H1 (cell line): ENCODE measurements around the gene PLCB2. TPM values are rescaled to one million over a fixed set of nuclear protein-coding genes. Genes with fewer than 3 reads are reported as not detected.

Experiments
- CTCF ChIA-PET: fragments of 300-600 bp; sonication (Branson Sonifier 250); formaldehyde crosslinking; loops from one replicate; lab custom pipeline; 2021; ENCODE audit not compliant: partially characterized antibody; lab: Charles Lee
- POLR2A ChIA-PET: fragments of 300-600 bp; sonication (Branson Sonifier 250); formaldehyde crosslinking; loops from one replicate; lab custom pipeline; 2021; ENCODE audit warnings: inconsistent platforms; ENCODE audit not compliant: partially characterized antibody; lab: Charles Lee
- DNase-seq, 2 experiments: peaks; one replicate each; pipeline versions ENCODE4 v3.0.0 to v3.0.0-alpha.2; 2010 to 2022; ENCODE audit warnings: low spot score in 2 of 2, low read depth in 1 of 2, mixed read lengths in 1 of 2
- FAIRE-seq: peaks from 2 replicates; lab custom pipeline; 2011; peaks lifted over from hg19 to GRCh38; lab: Jason Lieb, UNC
- H2AFZ ChIP-seq: 2 replicates; pipeline ENCODE4 v1.8.1; 2012; ENCODE audit warnings: low read length, inconsistent platforms
- H2AK5ac ChIP-seq: 2 replicates; pipeline ENCODE4 v1.6.1; 2013; ENCODE audit warnings: low read depth, low read length
- H2BK120ac ChIP-seq: replicated peaks from 2 replicates; pipeline ENCODE3; 2013; ENCODE audit warnings: low read depth, low read length, inconsistent platforms
- H2BK12ac ChIP-seq: 2 replicates; pipeline ENCODE4 v1.6.1; 2013; ENCODE audit warnings: low read depth, low read length
- H2BK15ac ChIP-seq: 2 replicates; pipeline ENCODE4 v1.6.1; 2013; ENCODE audit warnings: low read length
- H2BK20ac ChIP-seq: 2 replicates; pipeline ENCODE4 v1.6.1; 2013; ENCODE audit warnings: low read length
- H2BK5ac ChIP-seq: 2 replicates; pipeline ENCODE4 v1.6.1; 2013; ENCODE audit warnings: low read depth, low read length
- H3K14ac ChIP-seq: 2 replicates; pipeline ENCODE4 v1.6.1; 2013; ENCODE audit warnings: inconsistent platforms; ENCODE audit not compliant: insufficient read length
- H3K18ac ChIP-seq: 2 replicates; pipeline ENCODE4 v1.6.1; 2013; ENCODE audit warnings: low read length; ENCODE audit errors: extremely low read depth
- H3K23ac ChIP-seq: 2 replicates; pipeline ENCODE4 v1.6.1; 2013; ENCODE audit warnings: inconsistent platforms; ENCODE audit not compliant: insufficient read length
- H3K23me2 ChIP-seq: 2 replicates; pipeline ENCODE4 v1.6.1; 2013; ENCODE audit warnings: low read depth, low read length
- H3K27ac ChIP-seq: 2 replicates; pipeline ENCODE4 v1.6.1; 2011; ENCODE audit warnings: low read depth, low read length, inconsistent platforms
- H3K27me3 ChIP-seq, 4 experiments: replicated peaks in 1 of 4; 1 replicate in 1 of 4; 2 replicates in 3 of 4; pipeline versions ENCODE4 v1.6.1 to v1.8.1; 2011 to 2013; ENCODE audit warnings: low read length in 3 of 4, mild to moderate bottlenecking in 3 of 4, inconsistent platforms in 2 of 4, mixed read lengths in 2 of 4, moderate library complexity in 1 of 4; ENCODE audit not compliant: control insufficient read depth in 3 of 4, insufficient read depth in 3 of 4; ENCODE audit errors: extremely low read depth in 1 of 4
- H3K36me3 ChIP-seq, 4 experiments: 2 replicates each; pipeline versions ENCODE4 v1.6.1 to v1.8.1; 2011 to 2013; ENCODE audit warnings: mild to moderate bottlenecking in 4 of 4, low read length in 3 of 4, moderate library complexity in 2 of 4, control low read depth in 1 of 4, inconsistent platforms in 1 of 4; ENCODE audit not compliant: insufficient read depth in 4 of 4, control insufficient read depth in 2 of 4
- H3K4ac ChIP-seq: replicated peaks from 2 replicates; pipeline ENCODE3; 2013; ENCODE audit warnings: low read length, low read depth, mixed read lengths, inconsistent platforms; ENCODE audit not compliant: insufficient read length
- H3K4me1 ChIP-seq, 4 experiments: replicated peaks in 1 of 4; 1 replicate in 1 of 4; 2 replicates in 3 of 4; pipeline versions ENCODE4 v1.6.1 to v1.8.1; 2011 to 2013; ENCODE audit warnings: low read length in 3 of 4, inconsistent platforms in 2 of 4, mixed read lengths in 1 of 4; ENCODE audit not compliant: insufficient read depth in 4 of 4, control insufficient read depth in 3 of 4
- H3K4me2 ChIP-seq, 2 experiments: 2 replicates each; pipeline versions ENCODE4 v1.6.1 to v1.8.1; 2011 to 2013; ENCODE audit warnings: low read depth in 2 of 2, low read length in 2 of 2, control low read depth in 1 of 2, inconsistent platforms in 1 of 2, mild to moderate bottlenecking in 1 of 2; ENCODE audit not compliant: insufficient read depth in 1 of 2
- H3K4me3 ChIP-seq, 4 experiments: fragments of 200-600, 300-600 bp in 1 of 4; sonication (generic), shearing (Covaris generic), sonication (Bioruptor Twin) in 1 of 4; 2 replicates each; pipeline versions ENCODE4 v1.5.1 to v1.8.1; 2011 to 2016; ENCODE audit warnings: low read length in 4 of 4, low read depth in 3 of 4, control low read depth in 2 of 4, inconsistent platforms in 2 of 4, mild to moderate bottlenecking in 2 of 4, mixed read lengths in 1 of 4, moderate library complexity in 1 of 4; ENCODE audit not compliant: insufficient read depth in 2 of 4; ENCODE audit errors: extremely low read depth in 1 of 4
- H3K56ac ChIP-seq: replicated peaks from 2 replicates; pipeline ENCODE3; 2013; ENCODE audit warnings: low read depth, mild to moderate bottlenecking, mixed read lengths, low read length, inconsistent platforms; ENCODE audit not compliant: insufficient read length
- H3K79me1 ChIP-seq: 2 replicates; pipeline ENCODE4 v1.6.1; 2013; ENCODE audit warnings: low read depth, low read length, control low read depth
- H3K79me2 ChIP-seq, 2 experiments: 2 replicates each; pipeline versions ENCODE4 v1.6.1 to v1.8.1; 2012 to 2013; ENCODE audit warnings: low read length in 2 of 2, mild to moderate bottlenecking in 2 of 2, inconsistent platforms in 1 of 2; ENCODE audit not compliant: insufficient read depth in 2 of 2, control insufficient read depth in 1 of 2
- H3K9ac ChIP-seq, 4 experiments: replicated peaks in 1 of 4; 1 replicate in 1 of 4; 2 replicates in 3 of 4; pipeline versions ENCODE4 v1.6.1 to v1.8.1; 2011 to 2013; ENCODE audit warnings: low read depth in 3 of 4, low read length in 3 of 4, control low read depth in 2 of 4, mild to moderate bottlenecking in 2 of 4, moderate library complexity in 2 of 4, inconsistent platforms in 1 of 4; ENCODE audit errors: extremely low read depth in 1 of 4
- H3K9me3 ChIP-seq, 2 experiments: 2 replicates each; pipeline versions ENCODE4 v1.6.1 to v1.8.1; 2012 to 2013; ENCODE audit warnings: mild to moderate bottlenecking in 2 of 2, moderate library complexity in 2 of 2, control low read depth in 1 of 2, inconsistent platforms in 1 of 2, low read depth in 1 of 2, low read length in 1 of 2, mixed read lengths in 1 of 2; ENCODE audit not compliant: insufficient read depth in 2 of 2
- H4K20me1 ChIP-seq, 2 experiments: replicated peaks in 1 of 2; 2 replicates each; pipeline versions ENCODE3 to v1.8.1; 2011 to 2013; ENCODE audit warnings: inconsistent platforms in 2 of 2, low read length in 2 of 2, mild to moderate bottlenecking in 1 of 2; ENCODE audit not compliant: insufficient read depth in 2 of 2, control insufficient read depth in 1 of 2
- H4K5ac ChIP-seq: 2 replicates; pipeline ENCODE4 v1.6.1; 2013; ENCODE audit warnings: low read length, low read depth, mixed read lengths, inconsistent platforms; ENCODE audit not compliant: insufficient read length
- H4K8ac ChIP-seq: 2 replicates; pipeline ENCODE4 v1.8.0; 2013; ENCODE audit warnings: mild to moderate bottlenecking, moderate library complexity, low read length, inconsistent platforms; ENCODE audit not compliant: insufficient read depth; ENCODE audit errors: extremely low read depth
- H4K91ac ChIP-seq: replicated peaks from 2 replicates; pipeline ENCODE3; 2013; ENCODE audit warnings: low read length, mixed read lengths, inconsistent platforms; ENCODE audit not compliant: insufficient read length
- BRCA1 ChIP-seq: IDR thresholded peaks from 2 replicates; pipeline ENCODE4 v1.6.1; 2012; ENCODE audit warnings: low read depth, low read length, improper control_type of control experiment
- CHD2 ChIP-seq: IDR thresholded peaks from 2 replicates; pipeline ENCODE4 v1.6.1; 2012; ENCODE audit warnings: low read length, improper control_type of control experiment
- CTBP2 ChIP-seq: IDR thresholded peaks from 2 replicates; pipeline ENCODE4 v1.7.0; 2011; ENCODE audit warnings: borderline replicate concordance, mild to moderate bottlenecking, moderate library complexity, mixed read lengths, low read length; ENCODE audit not compliant: insufficient read depth, insufficient read length
- FOSL1 ChIP-seq: IDR thresholded peaks from 2 replicates; pipeline ENCODE4 v1.6.1; 2011; ENCODE audit warnings: mild to moderate bottlenecking, low read depth, low read length, moderate library complexity; ENCODE audit not compliant: insufficient read depth
- KDM4A ChIP-seq: IDR thresholded peaks from one replicate; pipeline ENCODE4 v1.7.1; 2012; ENCODE audit warnings: low read depth, mild to moderate bottlenecking, moderate library complexity, low read length, inconsistent platforms; ENCODE audit not compliant: severe bottlenecking
- RAD21 ChIP-seq, 2 experiments: IDR thresholded peaks in 1 of 2; conservative IDR thresholded peaks in 1 of 2; 2 replicates each; pipeline ENCODE4 v1.6.1; 2011; ENCODE audit warnings: low read depth in 2 of 2, low read length in 2 of 2, improper control_type of control experiment in 1 of 2, inconsistent platforms in 1 of 2, mild to moderate bottlenecking in 1 of 2, moderate library complexity in 1 of 2
- RNF2 ChIP-seq: fragments of 200-900, 300-1000 bp; sonication (generic); IDR thresholded peaks from 2 replicates; pipeline ENCODE4 v1.7.1; 2016; ENCODE audit warnings: borderline replicate concordance, low read depth, mild to moderate bottlenecking, antibody characterized with exemption, low read length; ENCODE audit not compliant: poor library complexity, severe bottlenecking; ENCODE audit errors: missing control alignments
- RXRA ChIP-seq: IDR thresholded peaks from 2 replicates; pipeline ENCODE4 v1.6.1; 2011; ENCODE audit warnings: low read depth, mild to moderate bottlenecking, low read length, moderate library complexity; ENCODE audit not compliant: insufficient read depth
- WGBS, 2 experiments: shearing (Covaris generic) in 1 of 2; methylation state at CpG; one replicate each; pipeline versions ENCODE4 v1.1.6 to v1.1.7; 2013 to 2015; ENCODE audit warnings: low lambda C conversion rate in 2 of 2, mixed read lengths in 2 of 2, inconsistent platforms in 1 of 2, low coverage in 1 of 2, missing lambda C conversion rate in 1 of 2; ENCODE audit not compliant: insufficient replicate concordance in 2 of 2, insufficient coverage in 1 of 2, insufficient read length in 1 of 2; ENCODE audit errors: extremely low coverage in 1 of 2, missing lambda C conversion rate in 1 of 2; 5-methylcytosine and 5-hydroxymethylcytosine counted together
- polyA plus RNA-seq, 7 experiments: library from polyadenylated mRNA; depleted of rRNA in 3 of 7; stranded (reverse) in 5 of 7; unstranded in 2 of 7; fragments of >200 nt in 5 of 7; fragments of 200-250 nt in 2 of 7; gene quantifications; 1 replicate in 5 of 7; 2 replicates in 1 of 7; 4 replicates in 1 of 7; pipeline versions ENCODE4 v1.2.1 to v1.2.3, GENCODE V29; 2011 to 2013; ENCODE audit warnings: missing spikeins in 2 of 7, mixed read lengths in 2 of 7
- total RNA-seq: library from RNA; stranded (reverse); fragmentation: NEBNext Ultra II Directional; extraction: Animal tissue kit (Norgen Biotek cat#: 25700); gene quantifications from 2 replicates; pipeline ENCODE4 v1.2.1, GENCODE V29; 2021

PLCB2 gene
- total and polyA plus RNA-seq, 2 of the 8 experiments (the other 6 are each of a cell fraction or from before 2014, with no cell fraction given), result 7.2 to 8.4 TPM

GRCh38 chr15:40345867-40346578 lies 38.3 kb upstream of the PLCB2 start:
- no peak overlapping the region for H4K5ac ChIP-seq
- no peak overlapping the region for H2BK5ac ChIP-seq
- no peaks in the 10 kb centered on the region for H3K36me3 ChIP-seq
- ChIA-PET POLR2A (interaction anchor here (0.6 to 1.0 kb wide), 2 partner anchors 22 to 167 kb away, joined by 3 read pairs; no protein-coding TSS in a partner anchor), CTCF (interaction anchor here (0.7 to 27.4 kb wide), 11 partner anchors 6 to 232 kb away, joined by 3 to 584 read pairs (median 184); partner anchors contain the start of genes ANKRD63, CCDC9B, DISP2 and INAFM2)
- no peak overlapping the region for H2AFZ ChIP-seq
- H3K79me2 ChIP-seq, result no peaks in the 10 kb centered on the region
- peaks cover 0 to 7% (median under 1%) of the 10 kb centered on the region in 4 experiments; a peak in 4 of 7 replicates for H3K4me1 ChIP-seq
- no peak overlapping the region for H3K4me2 ChIP-seq
- WGBS, 2 experiments, result 89% methylated on average over 6 of the region's 6 CpGs; no CpG with 5 or more reads in 1 of the 2 experiments
- H2AK5ac ChIP-seq, result no peak overlapping the region
- no peak overlapping the region; the same call in 1 of the 2 replicates for H4K8ac ChIP-seq
- no peaks in the 10 kb centered on the region for H3K79me1 ChIP-seq
- no peak for DNase-seq
- H3K23ac ChIP-seq, result no peak overlapping the region
- H3K9me3 ChIP-seq, result no peaks in the 10 kb centered on the region
- H3K14ac ChIP-seq, result no peak overlapping the region
- H4K91ac ChIP-seq, result no peak overlapping the region
- H3K9ac ChIP-seq, result no peak overlapping the region
- no peak overlapping the region for H2BK20ac ChIP-seq
- FAIRE-seq, result no peak
- no peak overlapping the region for H2BK120ac ChIP-seq
- no peak overlapping the region for H3K4me3 ChIP-seq
- H3K4ac ChIP-seq, result no peak overlapping the region
- no peak overlapping the region for H3K27ac ChIP-seq
- peaks cover 2% of the 10 kb centered on the region; the same call in 1 of the 2 replicates for H3K23me2 ChIP-seq
- 0 out of 2 replicates have a peak overlapping the region, but pooled peaks have one; percentile 39 for H2BK12ac ChIP-seq
- no peak overlapping the region for H2BK15ac ChIP-seq
- no peak for TF ChIP-seq KDM4A
- no peak for TF ChIP-seq FOSL1
- TF ChIP-seq CHD2, result no peak
- no peak for TF ChIP-seq BRCA1
- no peak for TF ChIP-seq RAD21 (IDR thresholded peaks at IDR 0.05 in 1 of 2, conservative IDR thresholded peaks at IDR 0.05 in 1 of 2; ENCODE audit: low read depth in 2 of 2, low read length in 2 of 2)
- TF ChIP-seq RXRA, result no peak
- no peak for TF ChIP-seq RNF2
- no peak for TF ChIP-seq CTBP2
- TF ChIP-seq, all 59 proteins: peak for 0
- Histone ChIP-seq H3K27me3 (no peaks in the 10 kb centered on the region), H3K18ac (no peak overlapping the region), H4K20me1 (no peaks in the 10 kb centered on the region), H3K56ac (no peak overlapping the region)
